Brain microvascular endothelial cell (primary cell): ENCODE data around the gene AGBL4.
"Not testable (repeated sequence)": the region's sequence is repeated elsewhere in the genome, so short reads cannot be mapped to it uniquely, and the experiment has no call there.

ENCODE experiments used
- DNase-seq: peaks from one replicate; pipeline ENCODE4 v3.0.0-alpha.2; 2020
- H3K27ac ChIP-seq: fragments of 250-450 bp; sonication (Bioruptor Pico); 2 replicates; pipeline ENCODE4 v1.5.1; 2020; ENCODE audit warnings: mild to moderate bottlenecking, moderate library complexity
- H3K27me3 ChIP-seq: fragments of 250-450 bp; sonication (Bioruptor Pico); replicated peaks from 2 replicates; pipeline ENCODE4 v1.5.1; 2020; ENCODE audit warnings: mild to moderate bottlenecking
- H3K36me3 ChIP-seq: fragments of 250-450 bp; sonication (Bioruptor Pico); replicated peaks from 2 replicates; pipeline ENCODE4 v1.5.1; 2020; ENCODE audit warnings: mild to moderate bottlenecking
- H3K4me3 ChIP-seq: 2 replicates; pipeline ENCODE4 v1.5.1; 2011; ENCODE audit warnings: low read depth, mild to moderate bottlenecking, control low read depth, low read length, moderate library complexity
- CTCF ChIP-seq: IDR thresholded peaks from 2 replicates; pipeline ENCODE4 v1.5.1; 2011; ENCODE audit warnings: low read depth, mild to moderate bottlenecking, moderate library complexity, low read length, control low read depth, inconsistent platforms; ENCODE audit errors: missing control alignments
- in situ Hi-C: cut with HindIII; loops from 2 replicates; pipeline ENCODE4 v1.10.0; 2017; ENCODE audit warnings: low sequenced_read_pairs, low pct_ligation_motif_present

AGBL4 gene

GRCh38 chr1:49294539-49294938 is 729.2 kb downstream of the AGBL4 start:
- Histone ChIP-seq H3K27ac (no peak overlapping the region), H3K36me3 (no peaks in the 10 kb centered on the region), H3K27me3 (no peaks in the 10 kb centered on the region), H3K4me3 (no peak overlapping the region)
- DNase-seq: no peak
- in situ Hi-C loops: no loop called here
- no peak for TF ChIP-seq CTCF

DNA sequence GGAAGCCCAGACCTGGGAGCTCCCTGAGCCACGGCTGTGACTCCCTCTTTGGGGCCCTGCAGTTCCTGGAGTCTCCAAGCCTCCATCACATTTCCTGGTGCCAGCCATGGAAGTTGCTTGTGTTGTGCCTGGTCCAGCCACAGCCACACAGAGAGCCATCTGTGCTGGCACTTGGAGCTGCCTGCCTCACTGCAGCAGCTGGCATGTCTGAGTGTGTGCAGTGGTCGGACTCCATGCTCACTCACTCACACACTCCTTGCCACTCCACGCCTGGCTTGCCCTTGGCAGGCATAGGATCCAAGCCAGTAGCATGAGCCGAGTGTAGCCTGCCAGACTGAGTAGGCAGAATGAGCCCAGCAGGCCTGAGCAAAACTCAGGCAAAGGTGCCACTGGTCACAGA is 730.7 kb downstream of the AGBL4 start:
- no peak for TF ChIP-seq CTCF
- in situ Hi-C loops: no loop called here
- no peak for DNase-seq
- H3K4me3 ChIP-seq: no peak overlapping the region
- H3K36me3 ChIP-seq: no peaks in the 10 kb centered on the region
- no peaks in the 10 kb centered on the region for H3K27me3 ChIP-seq
- no peak overlapping the region for H3K27ac ChIP-seq

DNA sequence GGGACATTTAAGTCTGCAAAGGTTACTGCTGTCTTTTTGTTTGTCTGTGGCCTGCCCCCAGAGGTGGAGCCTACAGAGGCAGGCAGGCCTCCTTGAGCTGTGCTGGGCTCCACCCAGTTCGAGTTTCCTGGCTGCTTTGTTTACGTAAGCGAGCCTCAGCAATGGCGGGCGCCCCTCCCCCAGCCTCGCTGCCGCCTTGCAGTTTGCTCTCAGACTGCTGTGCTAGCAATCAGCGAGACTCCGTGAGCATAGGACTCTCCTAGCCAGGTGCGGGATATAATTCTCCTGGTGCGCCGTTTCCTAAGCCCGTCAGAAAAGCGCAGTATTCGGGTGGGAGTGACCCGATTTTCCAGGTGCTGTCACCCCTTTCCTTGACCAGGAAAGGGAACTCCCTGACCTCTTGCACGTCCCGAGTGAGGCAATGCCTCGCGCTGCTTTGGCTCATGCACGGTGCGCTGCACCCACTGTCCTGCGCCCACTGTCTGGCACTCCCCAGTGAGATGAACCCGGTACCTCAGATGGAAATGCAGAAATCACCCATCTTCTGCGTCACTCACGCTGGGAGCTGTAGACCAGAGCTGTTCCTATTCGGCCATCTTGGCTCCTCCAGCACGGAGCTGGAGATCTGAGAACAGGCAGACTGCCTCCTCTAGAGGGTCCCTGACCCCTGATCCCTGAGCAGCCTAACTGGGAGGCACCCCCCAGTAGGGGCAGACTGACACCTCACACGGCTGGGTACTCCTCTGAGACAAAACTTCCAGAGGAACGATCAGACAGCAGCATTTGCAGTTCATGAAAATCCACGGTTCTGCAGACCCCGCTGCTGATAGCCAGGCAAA is 766.3 kb downstream of the AGBL4 start:
- DNase-seq, H3K27me3 ChIP-seq, H3K4me3 ChIP-seq, H3K27ac ChIP-seq, H3K36me3 ChIP-seq, in situ Hi-C loops: not testable (repeated sequence)

DNA sequence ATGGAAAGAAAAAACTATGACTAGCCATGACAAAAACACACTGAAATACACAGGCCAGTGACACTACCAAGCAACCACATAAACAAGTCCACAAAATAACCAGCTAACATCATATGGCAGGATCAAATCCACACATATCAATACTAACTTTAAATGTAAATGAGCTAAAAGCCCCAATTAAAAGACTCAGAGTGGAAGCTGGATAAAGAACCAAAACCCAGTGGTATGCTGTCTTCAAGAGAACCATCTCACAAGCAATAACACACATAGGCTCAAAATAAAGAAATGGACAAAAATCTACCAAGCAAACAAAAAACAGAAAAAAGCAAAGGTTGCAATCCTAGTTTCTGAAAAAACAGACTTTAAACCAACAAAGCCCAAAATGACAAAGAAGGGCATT is 770.8 kb downstream of the AGBL4 start:
- TF ChIP-seq CTCF: no peak
- DNase-seq: no peak
- H3K27ac ChIP-seq: no peak overlapping the region
- in situ Hi-C loops: no loop called here
- no peak overlapping the region for H3K4me3 ChIP-seq
- no peaks in the 10 kb centered on the region for H3K36me3 ChIP-seq
- no peaks in the 10 kb centered on the region for H3K27me3 ChIP-seq

- no peak overlapping the region for H3K27ac ChIP-seq
- in situ Hi-C loops: no loop called here
- DNase-seq: no peak
- TF ChIP-seq CTCF: no peak
- H3K27me3 ChIP-seq: no peaks in the 10 kb centered on the region
- H3K4me3 ChIP-seq: no peak overlapping the region
- H3K36me3 ChIP-seq: no peaks in the 10 kb centered on the region
Observed at GRCh38 chr1:49251019-49251784, 772.6 kb downstream of the AGBL4 start.

DNA sequence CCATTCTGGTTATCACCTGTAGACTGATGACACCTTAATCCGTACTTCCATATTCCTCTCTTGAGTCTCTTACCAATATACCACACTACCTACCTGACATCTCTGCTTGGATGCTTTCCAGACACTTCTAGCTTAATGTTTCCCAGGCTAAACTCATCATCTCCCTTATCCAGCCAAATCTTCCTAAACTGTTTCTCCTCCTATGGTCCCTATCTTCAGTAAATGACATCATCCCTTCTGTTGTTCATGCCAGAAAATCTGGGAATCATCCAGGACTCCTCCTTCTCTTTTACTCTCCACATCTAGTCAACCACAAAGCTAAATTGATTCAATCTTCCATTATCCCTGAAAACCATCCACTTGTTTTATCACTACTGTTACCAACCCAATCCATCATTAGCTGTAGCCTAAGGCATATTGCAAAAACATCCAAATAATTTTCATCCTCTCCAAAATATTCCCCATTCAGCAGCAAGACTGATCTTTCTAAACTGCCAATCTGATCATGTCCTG is 783.0 kb downstream of the AGBL4 start:
- in situ Hi-C loops: no loop called here
- Histone ChIP-seq H3K27ac (no peak overlapping the region), H3K36me3 (no peaks in the 10 kb centered on the region), H3K4me3 (no peak overlapping the region), H3K27me3 (no peaks in the 10 kb centered on the region)
- TF ChIP-seq CTCF: no peak
- no peak for DNase-seq
